CD4-positive, alpha-beta T cell (primary cell): ENCODE measurements around the gene ERF. TPM values are rescaled to one million over a fixed set of nuclear protein-coding genes. Genes with fewer than 3 reads are reported as not detected.
A peak's percentile ranks its signal among the peaks of the same experiment; 100 is the strongest.

Source experiments
- ATAC-seq: fragments of 200-7000 bp; cut with Tn5 transposase; one replicate; pipeline ENCODE4 v1.10.0; 2022; ENCODE audit warnings: mild to moderate bottlenecking; ENCODE audit not compliant: poor library complexity
- CTCF ChIA-PET: fragments of 350-600 bp; sonication (Branson Sonifier 250); formaldehyde crosslinking; loops from one replicate; lab custom pipeline; 2021; ENCODE audit warnings: antibody characterized with exemption, inconsistent platforms; lab: Charles Lee
- POLR2A ChIA-PET: fragments of 350-600 bp; sonication (Branson Sonifier 250); formaldehyde crosslinking; loops from one replicate; lab custom pipeline; 2021; ENCODE audit warnings: antibody characterized with exemption, inconsistent platforms; lab: Charles Lee
- DNase-seq, 14 experiments: peaks; one replicate each; pipeline ENCODE4 v3.0.0-alpha.2; 2013 to 2020; ENCODE audit warnings: mixed read lengths in 2 of 14
- H3K27ac ChIP-seq, 2 donors: one replicate each; pipeline versions ENCODE4 v1.5.1 to v1.7.0; 2013; ENCODE audit warnings: low read length in 2 of 2, low read depth in 1 of 2, mild to moderate bottlenecking in 1 of 2
- H3K27me3 ChIP-seq, 2 experiments: 1 replicate in 1 of 2; 2 replicates in 1 of 2; pipeline versions ENCODE4 v1.6.1 to v1.7.0; 2013; ENCODE audit warnings: low read length in 2 of 2, control low read depth in 1 of 2, mild to moderate bottlenecking in 1 of 2, moderate library complexity in 1 of 2; ENCODE audit not compliant: insufficient read depth in 2 of 2, control insufficient read depth in 1 of 2
- H3K36me3 ChIP-seq: one replicate; pipeline ENCODE4 v1.6.1; 2013; ENCODE audit warnings: low read length, control low read depth; ENCODE audit not compliant: insufficient read depth
- H3K4me1 ChIP-seq: one replicate; pipeline ENCODE4 v1.6.1; 2013; ENCODE audit warnings: low read length, control low read depth; ENCODE audit not compliant: insufficient read depth
- H3K4me3 ChIP-seq: one replicate; pipeline ENCODE4 v1.5.1; 2013; ENCODE audit warnings: mild to moderate bottlenecking, low read length, moderate library complexity
- H3K9me3 ChIP-seq, 2 experiments: 1 replicate in 1 of 2; 2 replicates in 1 of 2; pipeline versions ENCODE4 v1.6.1 to v1.7.0; 2013; ENCODE audit warnings: low read length in 2 of 2, mild to moderate bottlenecking in 2 of 2, control low read depth in 1 of 2, moderate library complexity in 1 of 2; ENCODE audit not compliant: control insufficient read depth in 1 of 2, insufficient read depth in 1 of 2
- H3K27ac Mint-ChIP-seq: one replicate; pipeline ENCODE4 v1.8.0; 2020; ENCODE audit warnings: mixed read lengths
- H3K27me3 Mint-ChIP-seq: one replicate; pipeline ENCODE4 v1.8.0; 2021; ENCODE audit warnings: mixed read lengths
- H3K36me3 Mint-ChIP-seq: one replicate; pipeline ENCODE4 v1.8.0; 2021; ENCODE audit warnings: low read depth, mixed read lengths
- H3K4me1 Mint-ChIP-seq: one replicate; pipeline ENCODE4 v1.8.0; 2021; ENCODE audit warnings: low read depth, mixed read lengths
- H3K4me3 Mint-ChIP-seq: one replicate; pipeline ENCODE4 v1.8.0; 2020; ENCODE audit warnings: mild to moderate bottlenecking, mixed read lengths
- H3K9me3 Mint-ChIP-seq: one replicate; pipeline ENCODE4 v1.8.0; 2020; ENCODE audit warnings: mixed read lengths
- intact Hi-C, 2 experiments: fragments of 100-400 bp; cut with DNase I in 1 of 2; cut with micrococcal nuclease in 1 of 2; formaldehyde crosslinking; loops; one replicate each; pipeline versions ENCODE4 v1.15.1 to v1.9.0; 2023 to 2025; cut with DNase I, micrococcal nuclease
- total RNA-seq, 174 experiments: library from RNA in 2 of 174; stranded (reverse) in 2 of 174; gene quantifications; one replicate each; pipeline ENCODE4 v1.2.3 and lab custom pipeline; 2021 to 2026
- TF ChIP-seq, protein P1 (sequence below): fragments of 200-600 bp; IDR thresholded peaks from one replicate; pipeline ENCODE4 v1.8.0; 2022; ENCODE audit warnings: antibody characterized with exemption, mild to moderate bottlenecking

Gene ERF
- total RNA-seq, 2 experiments from 2014 or later = 105 to 113 TPM

DNA sequence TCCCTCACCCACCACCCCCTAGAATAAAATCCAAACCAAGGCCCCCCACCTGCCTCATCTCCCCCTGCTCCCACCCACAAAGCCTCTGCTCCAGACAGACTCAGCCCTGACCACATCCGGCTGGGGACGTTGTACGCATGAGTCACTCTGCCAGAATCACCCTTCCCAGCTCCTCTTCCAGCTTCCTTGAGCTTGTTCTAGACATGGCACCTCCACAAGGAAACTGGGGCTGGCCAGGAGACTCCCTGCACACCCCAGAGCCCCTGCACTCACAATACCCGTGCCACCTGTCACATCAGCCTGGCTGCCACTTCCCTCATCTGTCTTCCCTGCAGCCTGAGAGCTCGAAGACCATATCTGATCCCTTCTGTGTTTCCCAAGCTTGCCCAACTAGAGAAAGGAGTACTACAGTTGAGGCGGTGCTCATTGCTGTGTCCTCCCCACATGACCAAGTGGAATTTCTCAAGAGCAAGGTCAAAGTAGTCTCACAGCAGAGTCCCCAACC lies 47.1 kb downstream of the ERF start:
- H3K4me1 Mint-ChIP-seq = peaks cover 67% of the 10 kb centered on the region
- H3K4me1 ChIP-seq = peaks cover 89% of the 10 kb centered on the region
- H3K36me3 Mint-ChIP-seq = peaks cover 91% of the 10 kb centered on the region
- H3K27me3 ChIP-seq = no peaks in the 10 kb centered on the region
- peak overlapping the region; percentile 70 for H3K4me3 Mint-ChIP-seq
- H3K9me3 ChIP-seq = no peaks in the 10 kb centered on the region
- no peak overlapping the region for H3K4me3 ChIP-seq
- TF ChIP-seq, protein P1, sequence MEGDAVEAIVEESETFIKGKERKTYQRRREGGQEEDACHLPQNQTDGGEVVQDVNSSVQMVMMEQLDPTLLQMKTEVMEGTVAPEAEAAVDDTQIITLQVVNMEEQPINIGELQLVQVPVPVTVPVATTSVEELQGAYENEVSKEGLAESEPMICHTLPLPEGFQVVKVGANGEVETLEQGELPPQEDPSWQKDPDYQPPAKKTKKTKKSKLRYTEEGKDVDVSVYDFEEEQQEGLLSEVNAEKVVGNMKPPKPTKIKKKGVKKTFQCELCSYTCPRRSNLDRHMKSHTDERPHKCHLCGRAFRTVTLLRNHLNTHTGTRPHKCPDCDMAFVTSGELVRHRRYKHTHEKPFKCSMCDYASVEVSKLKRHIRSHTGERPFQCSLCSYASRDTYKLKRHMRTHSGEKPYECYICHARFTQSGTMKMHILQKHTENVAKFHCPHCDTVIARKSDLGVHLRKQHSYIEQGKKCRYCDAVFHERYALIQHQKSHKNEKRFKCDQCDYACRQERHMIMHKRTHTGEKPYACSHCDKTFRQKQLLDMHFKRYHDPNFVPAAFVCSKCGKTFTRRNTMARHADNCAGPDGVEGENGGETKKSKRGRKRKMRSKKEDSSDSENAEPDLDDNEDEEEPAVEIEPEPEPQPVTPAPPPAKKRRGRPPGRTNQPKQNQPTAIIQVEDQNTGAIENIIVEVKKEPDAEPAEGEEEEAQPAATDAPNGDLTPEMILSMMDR = no peak
- ChIA-PET POLR2A (interaction anchor here (0.9 kb wide), 1 partner anchor 9 kb away, joined by 3 read pairs; the partner anchor contains the start of gene DEDD2), CTCF (interaction anchor here (1.3 kb wide), 1 partner anchor 72 kb away, joined by 4 read pairs; no protein-coding TSS in a partner anchor)
- H3K9me3 Mint-ChIP-seq = no peaks in the 10 kb centered on the region
- peak overlapping the region; percentile 12 to 50 for H3K27ac ChIP-seq
- ATAC-seq (peak; percentile 62), DNase-seq (peak in 4 of 14 experiments; percentile 26 to 69 (median 48))
- intact Hi-C loops = no loop called here
- H3K36me3 ChIP-seq = peaks cover 93% of the 10 kb centered on the region
- H3K27ac Mint-ChIP-seq = peak overlapping the region; percentile 89
- no peaks in the 10 kb centered on the region for H3K27me3 Mint-ChIP-seq

DNA sequence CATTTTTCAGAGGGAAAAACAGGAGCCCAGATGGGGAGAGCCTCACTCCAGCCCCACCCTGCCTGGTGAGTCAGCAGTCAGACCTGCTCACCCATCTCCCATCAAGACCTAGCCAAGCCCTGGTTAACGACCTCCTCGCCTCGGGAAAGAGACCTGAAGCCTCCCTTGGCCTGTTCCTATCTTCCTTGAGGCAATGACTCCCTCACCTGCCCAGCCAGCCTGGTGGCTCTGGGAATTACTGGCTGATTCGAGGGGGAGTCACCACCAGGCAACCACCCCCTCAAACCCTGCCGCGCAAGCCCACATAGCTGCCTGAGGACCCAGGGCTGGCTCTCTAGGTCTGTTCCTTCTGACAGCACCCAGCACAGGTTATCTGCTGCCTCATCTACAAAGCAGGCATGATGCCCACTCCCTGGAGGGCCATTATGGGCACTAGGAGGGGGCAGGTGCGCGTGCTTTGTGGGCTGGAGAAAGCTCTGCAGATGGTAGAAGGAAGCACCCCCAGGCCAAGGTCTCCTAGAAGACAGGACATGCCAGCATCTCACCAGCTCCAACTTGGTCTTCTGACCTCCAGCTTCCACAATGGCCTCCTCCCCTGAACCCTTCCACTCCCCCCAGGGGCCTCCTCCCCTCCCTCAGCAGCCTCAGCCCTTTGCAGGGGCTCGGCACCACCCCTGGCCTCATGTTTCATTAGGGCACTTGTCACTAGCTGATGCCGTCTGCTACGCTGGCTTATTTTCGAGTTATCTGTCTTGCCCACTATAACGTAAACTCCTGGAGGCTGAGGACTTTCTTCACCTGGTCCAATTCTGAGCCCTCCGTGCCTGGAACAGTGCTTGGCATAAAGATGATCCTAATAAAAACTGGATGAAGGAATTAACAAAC lies 47.8 kb downstream of the ERF start:
- peak; percentile 12 for ATAC-seq
- peaks cover 68% of the 10 kb centered on the region for H3K4me1 Mint-ChIP-seq
- peak overlapping the region; percentile 70 for H3K4me3 Mint-ChIP-seq
- Histone ChIP-seq H3K36me3 (peaks cover 92% of the 10 kb centered on the region), H3K27me3 (no peaks in the 10 kb centered on the region), H3K27ac (peak overlapping the region in 1 of 2 donors; percentile 50), H3K9me3 (no peaks in the 10 kb centered on the region), H3K4me3 (no peak overlapping the region), H3K4me1 (peaks cover 89% of the 10 kb centered on the region)
- no peaks in the 10 kb centered on the region for H3K9me3 Mint-ChIP-seq
- no peaks in the 10 kb centered on the region for H3K27me3 Mint-ChIP-seq
- peaks cover 91% of the 10 kb centered on the region for H3K36me3 Mint-ChIP-seq
- TF ChIP-seq, protein P1 = no peak
- DNase-seq = no peak
- ChIA-PET CTCF (interaction anchor here (1.3 kb wide), 1 partner anchor 73 kb away, joined by 4 read pairs; no protein-coding TSS in a partner anchor), POLR2A (interaction anchor here (0.9 kb wide), 1 partner anchor 10 kb away, joined by 3 read pairs; the partner anchor contains the start of gene DEDD2)
- intact Hi-C loops = no loop called here
- peak overlapping the region; percentile 89 for H3K27ac Mint-ChIP-seq

DNA sequence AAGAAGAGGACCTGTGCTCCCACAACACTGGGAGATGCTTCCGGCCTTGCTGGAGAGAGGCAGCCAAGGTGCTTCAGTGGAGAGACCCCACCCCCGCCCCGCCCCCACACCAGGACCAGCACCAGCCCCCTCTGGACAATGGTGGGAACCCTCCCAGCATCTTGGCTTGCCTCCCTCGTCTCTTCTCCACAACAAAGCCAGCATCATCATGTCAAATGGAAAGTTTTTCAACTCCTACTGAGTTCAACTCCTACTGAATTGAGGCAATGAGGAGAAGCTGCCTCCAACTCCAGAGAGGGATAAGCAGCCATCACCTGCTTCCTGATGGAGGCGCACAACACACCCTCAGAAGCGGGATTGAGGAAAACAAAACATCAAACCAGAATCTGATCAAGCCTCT lies 50.3 kb downstream of the ERF start:
- TF ChIP-seq, protein P1 = no peak
- peaks cover 87% of the 10 kb centered on the region for H3K36me3 ChIP-seq
- no peaks in the 10 kb centered on the region for H3K27me3 ChIP-seq
- Mint-ChIP-seq H3K4me1 (peaks cover 87% of the 10 kb centered on the region), H3K27me3 (no peaks in the 10 kb centered on the region), H3K4me3 (peak overlapping the region; percentile 13), H3K27ac (peak overlapping the region; percentile 93), H3K9me3 (no peaks in the 10 kb centered on the region), H3K36me3 (peaks cover 97% of the 10 kb centered on the region)
- H3K27ac ChIP-seq = no peak overlapping the region
- ChIA-PET CTCF (no interaction called here), POLR2A (no interaction called here)
- H3K4me1 ChIP-seq = peaks cover 96% of the 10 kb centered on the region
- DNase-seq (no peak), ATAC-seq (no peak)
- intact Hi-C loops = no loop called here
- H3K4me3 ChIP-seq = no peak overlapping the region
- no peaks in the 10 kb centered on the region for H3K9me3 ChIP-seq
